Non-pigmented ciliary epithelial cell (primary cell): ENCODE data around the gene CTNNA2.

Experiments used
- DNase-seq: peaks from one replicate; pipeline ENCODE4 v3.0.0-alpha.2; 2010; ENCODE audit warnings: low read depth

CTNNA2 gene

GRCh38 chr2:79857888-79858287 lies 345.0 kb downstream of the CTNNA2 start:
- DNase-seq, result no peak

GRCh38 chr2:79860228-79861058 lies 347.6 kb downstream of the CTNNA2 start:
- DNase-seq, result no peak

GRCh38 chr2:79861059-79861374 lies 348.2 kb downstream of the CTNNA2 start:
- no peak for DNase-seq

GRCh38 chr2:79862756-79863155 lies 349.9 kb downstream of the CTNNA2 start:
- DNase-seq, result no peak

- DNase-seq, result no peak
These were observed 359.8 kb downstream of the CTNNA2 start for GRCh38 chr2:79872656-79873055.

GRCh38 chr2:79874015-79874414 lies 361.2 kb downstream of the CTNNA2 start:
- DNase-seq, result no peak

GRCh38 chr2:79876430-79876829 lies 363.6 kb downstream of the CTNNA2 start:
- DNase-seq, result no peak

GRCh38 chr2:79882548-79882947 lies 369.7 kb downstream of the CTNNA2 start:
- no peak for DNase-seq

- DNase-seq, result peak; percentile 28
These were observed 375.0 kb downstream of the CTNNA2 start for GRCh38 chr2:79887747-79888374.

- no peak for DNase-seq
These were observed 379.3 kb downstream of the CTNNA2 start for GRCh38 chr2:79892123-79892522.

- no peak for DNase-seq
These were observed 386.3 kb downstream of the CTNNA2 start for GRCh38 chr2:79899196-79899595.

GRCh38 chr2:79901161-79901560 lies 388.3 kb downstream of the CTNNA2 start:
- no peak for DNase-seq

GRCh38 chr2:79903222-79904000 lies 390.6 kb downstream of the CTNNA2 start:
- DNase-seq, result no peak

GRCh38 chr2:79906139-79906890 lies 393.5 kb downstream of the CTNNA2 start:
- DNase-seq, result no peak

- DNase-seq, result no peak
These were observed 396.7 kb downstream of the CTNNA2 start for GRCh38 chr2:79909521-79909920.

- no peak for DNase-seq
These were observed 397.8 kb downstream of the CTNNA2 start for GRCh38 chr2:79910643-79911042.

- DNase-seq, result no peak
These were observed 402.6 kb downstream of the CTNNA2 start for GRCh38 chr2:79915455-79915854.

GRCh38 chr2:79916285-79916684 lies 403.4 kb downstream of the CTNNA2 start:
- no peak for DNase-seq

- DNase-seq, result no peak
These were observed 407.7 kb downstream of the CTNNA2 start for GRCh38 chr2:79920512-79921076.

GRCh38 chr2:79929624-79930023 lies 416.8 kb downstream of the CTNNA2 start:
- DNase-seq, result no peak

GRCh38 chr2:79935046-79935732 lies 422.3 kb downstream of the CTNNA2 start:
- DNase-seq, result no peak
